ENCODE results near the gene IGSF22.

DNA sequence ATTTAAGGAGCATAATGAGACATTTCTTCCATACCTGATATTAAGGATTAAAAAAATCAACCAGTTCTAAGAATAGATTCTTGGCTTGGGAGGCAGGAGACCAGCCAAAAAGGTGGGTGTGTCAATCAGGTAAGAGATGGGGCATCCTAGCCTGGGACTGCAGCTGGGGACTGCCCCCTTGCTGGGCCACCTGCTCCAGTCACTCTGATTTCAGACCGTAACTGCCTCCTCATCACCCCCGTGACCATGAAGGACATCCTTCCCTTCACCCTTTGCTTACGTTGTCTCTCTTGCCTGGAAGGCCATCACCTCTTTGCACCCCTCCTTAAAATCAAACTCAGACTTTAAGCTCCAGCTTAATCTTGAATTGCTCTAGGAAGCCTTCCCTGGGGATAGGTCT lies 47.7 kb upstream of the IGSF22 start:
- no peak for TF ChIP-seq RBFOX2 (IDR thresholded peaks at IDR 0.05; ENCODE audit: low read depth, low read length)
- TF ChIP-seq GATA2 (CRISPR knock-in tag; IDR thresholded peaks at IDR 0.05), result no peak
- TF ChIP-seq, protein P1, sequence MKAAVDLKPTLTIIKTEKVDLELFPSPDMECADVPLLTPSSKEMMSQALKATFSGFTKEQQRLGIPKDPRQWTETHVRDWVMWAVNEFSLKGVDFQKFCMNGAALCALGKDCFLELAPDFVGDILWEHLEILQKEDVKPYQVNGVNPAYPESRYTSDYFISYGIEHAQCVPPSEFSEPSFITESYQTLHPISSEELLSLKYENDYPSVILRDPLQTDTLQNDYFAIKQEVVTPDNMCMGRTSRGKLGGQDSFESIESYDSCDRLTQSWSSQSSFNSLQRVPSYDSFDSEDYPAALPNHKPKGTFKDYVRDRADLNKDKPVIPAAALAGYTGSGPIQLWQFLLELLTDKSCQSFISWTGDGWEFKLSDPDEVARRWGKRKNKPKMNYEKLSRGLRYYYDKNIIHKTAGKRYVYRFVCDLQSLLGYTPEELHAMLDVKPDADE (conservative IDR thresholded peaks at IDR 0.05; ENCODE audit: control insufficient read depth, low read depth, low read length), result no peak
- no peak for TF ChIP-seq SAFB2 (IDR thresholded peaks at IDR 0.05; ENCODE audit: borderline replicate concordance, low read depth, low read length, severe bottlenecking)
- TF ChIP-seq, protein P2, sequence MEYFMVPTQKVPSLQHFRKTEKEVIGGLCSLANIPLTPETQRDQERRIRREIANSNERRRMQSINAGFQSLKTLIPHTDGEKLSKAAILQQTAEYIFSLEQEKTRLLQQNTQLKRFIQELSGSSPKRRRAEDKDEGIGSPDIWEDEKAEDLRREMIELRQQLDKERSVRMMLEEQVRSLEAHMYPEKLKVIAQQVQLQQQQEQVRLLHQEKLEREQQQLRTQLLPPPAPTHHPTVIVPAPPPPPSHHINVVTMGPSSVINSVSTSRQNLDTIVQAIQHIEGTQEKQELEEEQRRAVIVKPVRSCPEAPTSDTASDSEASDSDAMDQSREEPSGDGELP (CRISPR knock-in tag; IDR thresholded peaks at IDR 0.05; ENCODE audit: borderline replicate concordance), result no peak

All from K562 (cell line).